ENCODE data around the gene CASP8AP2.
A peak's percentile ranks its signal among the peaks of the same experiment; 100 is the strongest.
"Not testable (repeated sequence)": the region's sequence is repeated elsewhere in the genome, so short reads cannot be mapped to it uniquely, and the experiment has no call there.

CASP8AP2 gene

DNA sequence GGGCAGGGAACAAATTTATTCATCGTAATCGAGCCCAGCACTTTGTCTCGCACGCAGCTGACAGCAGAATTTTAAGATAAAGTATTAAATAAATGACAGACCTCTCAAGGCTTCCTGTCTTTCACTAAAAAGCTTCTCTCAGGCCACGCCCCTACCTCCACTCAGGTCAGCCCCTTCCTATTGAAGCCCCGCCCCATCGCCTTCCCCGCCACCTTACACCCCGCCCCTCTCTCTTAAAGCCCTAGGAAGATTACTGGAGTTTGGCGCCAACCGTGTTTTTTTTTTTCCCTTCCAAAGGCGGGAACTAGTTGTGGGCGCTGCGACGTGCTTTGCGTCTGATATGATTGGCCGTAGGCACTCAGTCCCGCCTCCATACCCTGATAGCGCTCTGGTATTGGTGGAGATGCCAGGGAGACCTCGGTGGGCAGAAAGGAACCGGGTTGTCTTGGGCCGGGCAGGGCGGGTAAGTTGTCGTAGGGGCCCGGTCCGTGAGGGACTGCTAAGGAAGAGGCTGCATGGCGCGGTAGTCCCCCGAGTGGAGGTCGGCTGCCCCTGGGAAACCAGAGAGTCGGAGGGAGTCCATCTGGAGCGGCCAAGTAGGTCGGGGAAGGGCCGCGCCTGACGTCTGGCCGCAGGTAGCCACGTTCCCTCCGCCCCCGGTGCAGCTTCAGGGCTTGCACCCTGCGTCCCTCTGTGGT, at the start of gene CASP8AP2:
Gene CASP8AP2, plus strand, starts transcription at position 409 of the 698 bp plus-strand sequence.
- DNase-seq: peak; percentile 97

DNA sequence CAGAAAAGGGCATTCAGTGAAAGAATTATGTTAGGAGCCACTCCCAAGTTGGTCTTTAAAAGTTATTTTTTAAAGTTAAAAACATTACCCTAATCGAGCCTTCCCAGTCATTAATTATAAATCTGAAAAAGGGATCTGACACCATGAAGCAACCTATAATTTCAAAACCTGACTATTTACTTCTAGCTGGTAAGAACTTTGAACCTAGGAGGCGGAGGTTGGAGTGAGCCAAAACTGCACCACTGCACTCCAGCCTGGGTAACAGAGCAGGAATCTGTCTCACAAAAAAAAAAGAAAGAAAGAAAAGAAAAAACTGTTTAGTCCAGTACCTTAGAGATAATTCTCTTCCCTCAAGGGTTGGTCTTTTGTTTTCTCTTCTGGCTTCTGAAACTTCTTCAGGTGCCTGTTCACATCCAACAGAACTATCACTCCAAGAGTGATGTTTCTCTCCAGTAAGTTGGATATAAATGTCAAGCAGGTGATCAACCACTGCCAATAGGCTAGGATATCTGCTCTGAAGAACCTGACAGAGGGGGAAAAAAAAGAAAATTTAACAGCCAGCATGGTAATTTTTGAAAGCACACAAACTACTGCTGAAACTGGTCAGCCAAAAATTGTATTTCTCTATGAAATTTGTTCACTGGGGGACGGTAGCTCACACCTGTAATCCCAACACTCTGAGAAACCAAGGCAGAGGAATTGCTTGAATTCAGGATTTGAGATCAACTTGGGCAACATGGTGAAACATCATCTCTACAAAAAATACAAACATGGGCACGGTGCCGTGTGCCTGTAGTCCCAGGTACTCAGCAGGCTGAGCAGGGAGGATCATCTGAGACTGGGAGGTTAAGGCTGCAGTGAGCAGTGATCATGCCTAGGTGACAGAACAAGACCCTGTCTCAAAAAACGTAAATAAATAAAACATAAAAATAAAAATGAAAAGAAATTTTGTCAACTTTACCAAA, 48.3 kb upstream of the CASP8AP2 start:
- no peak for DNase-seq

DNA sequence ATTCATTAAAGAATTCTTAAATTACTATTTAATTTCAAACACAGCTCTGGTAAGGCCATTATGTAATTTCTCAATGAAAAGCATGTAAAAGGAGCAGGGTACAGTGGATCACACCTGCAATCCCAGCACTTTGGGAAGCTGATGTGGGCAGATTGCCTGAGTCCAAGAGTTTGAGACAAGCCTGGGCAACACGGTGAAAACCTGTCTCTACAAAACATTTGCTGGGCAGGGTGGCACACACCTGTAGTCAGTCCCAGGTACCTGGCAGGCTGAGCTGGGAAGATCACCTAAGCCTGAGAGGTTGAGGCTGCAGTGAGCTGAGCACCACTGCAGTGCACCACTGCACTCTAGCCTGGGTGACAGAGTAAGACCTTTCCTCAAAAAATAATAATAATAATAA, 47.5 kb upstream of the CASP8AP2 start:
- DNase-seq: no peak

DNA sequence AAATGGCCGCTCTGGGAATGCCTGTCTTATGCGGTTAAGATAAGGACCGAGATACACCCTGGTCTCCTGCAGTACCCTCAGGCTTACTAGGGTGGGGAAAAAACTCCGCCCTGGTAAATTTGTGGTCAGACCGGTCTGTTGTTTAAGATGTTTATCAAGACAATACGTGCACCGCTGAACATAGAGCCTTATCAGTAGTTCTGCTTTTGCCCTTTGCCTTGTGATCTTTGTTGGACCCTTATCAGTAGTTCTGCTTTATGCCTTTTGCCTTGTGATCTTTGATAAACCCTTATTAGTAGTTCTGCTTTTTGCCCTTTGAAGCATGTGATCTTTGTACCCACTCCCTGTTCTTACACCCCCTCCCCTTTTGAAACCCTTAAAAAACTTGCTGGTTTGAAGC, 46.4 kb upstream of the CASP8AP2 start:
- DNase-seq: not testable (repeated sequence)

DNA sequence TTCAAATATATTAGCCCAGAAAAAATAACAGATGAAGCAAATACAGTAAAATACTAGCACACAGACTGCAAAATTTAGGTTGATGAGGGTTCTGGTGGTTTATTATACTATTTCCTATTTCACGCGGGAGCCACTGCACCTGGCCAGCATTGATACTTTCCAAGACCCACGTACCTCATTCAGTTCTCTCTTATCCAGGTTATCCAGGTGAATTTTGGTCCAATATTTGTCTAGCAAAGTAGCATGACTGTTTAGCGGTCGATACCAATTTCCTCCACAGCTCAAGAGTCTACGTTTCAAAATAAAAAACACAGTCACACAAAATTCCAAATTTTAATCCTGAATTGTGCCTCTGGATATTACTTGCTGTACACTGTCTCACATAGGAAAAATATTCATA, 44.8 kb upstream of the CASP8AP2 start:
- DNase-seq: no peak

DNA sequence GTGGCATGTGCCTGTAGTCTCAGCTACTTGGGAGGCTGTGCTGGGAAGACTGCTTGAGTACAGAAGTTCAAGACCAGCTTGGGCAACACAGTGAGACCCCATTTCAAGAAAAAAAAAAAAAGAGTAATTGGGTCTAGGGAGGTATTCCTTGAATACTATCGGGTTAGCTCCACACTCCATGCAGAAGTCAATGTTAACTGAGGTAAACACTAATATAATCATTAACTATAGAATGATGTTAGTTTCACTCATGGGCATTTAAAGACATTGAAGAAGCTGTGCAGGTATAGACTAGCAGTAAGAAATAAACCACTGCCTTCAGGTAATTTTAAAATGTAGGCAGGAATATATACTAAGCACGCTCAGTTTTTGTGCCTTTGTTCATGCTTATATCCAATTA, 42.7 kb upstream of the CASP8AP2 start:
- no peak for DNase-seq

DNA sequence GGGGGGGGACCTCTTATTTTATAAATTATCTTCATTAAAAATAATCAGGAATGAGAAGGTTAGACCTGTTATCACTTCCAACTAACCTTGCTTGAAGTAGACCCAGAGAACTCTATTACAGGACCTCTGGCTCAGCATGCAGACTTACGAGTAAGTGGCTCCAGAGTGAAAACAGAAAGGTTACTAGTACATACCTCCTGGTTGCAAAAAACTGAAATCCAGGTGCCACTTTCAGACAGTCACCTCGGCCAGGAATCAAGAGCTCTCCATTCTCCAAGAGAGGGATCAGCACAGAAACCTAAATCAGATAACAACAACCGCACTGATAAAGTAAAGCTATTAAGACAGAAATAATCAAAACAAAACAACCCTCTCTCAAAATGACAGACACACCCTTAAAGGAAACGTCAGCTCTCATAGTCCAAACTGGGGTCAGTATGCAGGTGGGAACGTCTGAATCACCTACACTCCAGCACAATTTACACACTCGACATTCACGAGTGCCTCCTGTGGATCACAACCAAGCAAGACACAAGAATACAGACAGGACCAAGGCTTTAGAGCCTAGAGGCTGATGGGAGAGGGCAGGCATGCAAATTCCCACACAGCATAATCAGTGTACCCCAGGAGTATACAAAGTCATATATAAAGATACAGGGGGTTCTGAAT, 41.9 kb upstream of the CASP8AP2 start:
- DNase-seq: no peak

DNA sequence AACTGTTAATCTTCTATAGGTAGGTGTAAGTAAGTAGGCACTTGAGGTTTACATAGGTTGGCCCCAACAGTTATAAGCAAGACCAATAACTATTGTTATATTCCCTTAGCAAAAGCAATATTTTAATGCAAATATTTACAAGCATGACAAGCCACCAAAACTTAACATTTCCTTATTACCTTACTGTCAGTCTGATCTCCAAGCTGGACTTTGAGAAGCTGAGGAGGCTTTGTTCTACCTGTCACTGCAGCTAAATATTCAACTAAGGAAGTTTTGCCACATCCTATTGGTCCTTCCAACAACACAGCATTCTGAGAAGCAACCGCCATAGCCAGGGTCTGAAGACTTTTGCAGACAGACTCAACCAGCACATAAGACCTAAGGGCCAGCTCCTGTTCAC, 39.7 kb upstream of the CASP8AP2 start:
- no peak for DNase-seq

DNA sequence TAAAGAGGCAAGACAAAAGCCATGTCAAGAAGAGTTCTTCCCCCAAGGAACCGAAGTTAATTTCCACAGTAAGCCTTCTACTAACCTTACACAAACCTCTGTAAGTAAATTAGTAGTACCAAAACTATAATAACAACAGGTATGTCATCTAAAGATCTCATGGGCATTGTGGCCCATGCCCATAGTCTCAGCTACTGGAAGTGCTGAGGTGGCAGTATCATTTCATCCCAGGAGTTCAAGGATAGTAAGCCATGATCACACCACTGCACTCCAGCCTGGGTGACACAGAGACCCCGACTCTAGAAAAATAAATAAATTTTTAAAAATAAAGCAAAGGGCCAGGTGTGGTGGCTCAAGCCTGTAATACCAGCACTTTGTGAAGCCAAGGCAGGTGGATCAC, 39.3 kb upstream of the CASP8AP2 start:
- DNase-seq: no peak

DNA sequence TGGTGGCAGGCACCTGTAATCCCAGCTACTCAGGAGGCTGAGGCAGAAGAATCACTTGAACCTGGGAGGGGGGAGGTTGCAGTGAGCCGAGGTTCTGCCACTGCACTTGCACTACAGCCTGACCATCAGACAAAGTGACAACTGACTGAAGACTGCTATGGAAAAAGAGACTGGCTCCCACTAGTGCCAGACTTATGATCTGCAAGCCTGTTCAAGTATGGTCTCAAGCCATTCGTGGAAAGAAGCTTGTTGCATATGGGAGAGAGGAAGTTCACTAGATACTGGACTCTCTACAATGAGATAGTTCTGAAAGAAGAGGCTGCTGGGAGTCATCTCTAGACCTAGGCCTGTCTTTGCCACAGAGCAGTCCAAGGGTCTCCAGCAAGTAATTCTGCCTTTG, 36.8 kb upstream of the CASP8AP2 start:
- DNase-seq: no peak

DNA sequence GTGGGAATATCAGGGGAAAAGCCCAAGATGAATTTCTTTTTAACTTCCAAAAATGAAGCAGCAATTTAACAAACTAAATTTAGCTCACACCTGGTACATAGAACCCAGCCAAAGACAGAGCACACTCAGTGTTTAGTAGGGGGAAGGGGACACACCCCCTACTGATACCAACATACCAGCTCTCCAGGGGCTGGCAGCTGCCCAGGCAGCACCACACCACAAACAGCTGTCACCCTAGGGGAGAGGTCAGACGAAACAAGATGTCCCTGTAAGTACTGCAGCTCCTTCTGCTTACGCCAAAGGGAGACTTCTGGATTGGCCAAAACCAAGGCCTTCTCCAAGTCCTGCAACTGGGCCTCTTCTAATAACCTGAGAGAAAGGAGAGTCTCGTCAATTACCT, 36.1 kb upstream of the CASP8AP2 start:
- DNase-seq: no peak

DNA sequence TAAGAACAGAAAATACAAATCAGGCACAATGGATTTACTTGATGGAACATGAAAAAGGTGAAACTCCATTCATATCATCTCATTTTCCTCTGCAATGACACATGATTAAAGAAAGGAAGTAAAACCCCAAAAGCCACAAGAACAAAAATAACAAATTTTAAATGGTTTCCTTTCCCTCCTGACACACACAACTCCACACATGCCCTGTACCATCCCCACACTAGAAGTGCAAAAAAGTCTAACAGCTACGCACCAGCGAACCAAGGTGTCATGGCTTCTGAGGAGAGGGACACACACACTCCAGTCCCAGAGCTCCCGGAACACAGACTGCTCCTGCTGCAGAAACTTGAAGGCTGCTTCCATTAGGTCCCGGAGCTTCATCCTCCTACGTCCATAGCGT, 35.4 kb upstream of the CASP8AP2 start:
- DNase-seq: peak; percentile 22

DNA sequence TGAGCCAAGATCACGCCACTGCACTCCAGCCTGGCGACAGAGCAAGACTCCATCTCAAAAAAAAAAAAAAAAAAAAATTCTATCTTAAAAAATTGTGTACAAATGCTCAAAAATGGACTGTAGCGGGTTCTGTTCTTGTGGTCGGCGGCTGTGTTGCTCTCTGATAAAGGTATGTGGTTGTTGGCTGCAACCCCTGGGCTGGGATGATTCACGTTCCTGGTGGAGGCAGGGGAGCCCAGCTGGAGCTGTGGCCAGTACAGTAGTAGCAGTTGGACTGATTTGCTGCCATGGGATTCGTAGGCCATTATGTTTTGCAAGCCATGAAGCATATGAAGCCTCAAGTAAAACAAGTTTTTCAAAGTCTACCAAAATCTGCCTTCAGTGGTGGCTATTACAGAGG, 32.4 kb upstream of the CASP8AP2 start:
- DNase-seq: no peak

DNA sequence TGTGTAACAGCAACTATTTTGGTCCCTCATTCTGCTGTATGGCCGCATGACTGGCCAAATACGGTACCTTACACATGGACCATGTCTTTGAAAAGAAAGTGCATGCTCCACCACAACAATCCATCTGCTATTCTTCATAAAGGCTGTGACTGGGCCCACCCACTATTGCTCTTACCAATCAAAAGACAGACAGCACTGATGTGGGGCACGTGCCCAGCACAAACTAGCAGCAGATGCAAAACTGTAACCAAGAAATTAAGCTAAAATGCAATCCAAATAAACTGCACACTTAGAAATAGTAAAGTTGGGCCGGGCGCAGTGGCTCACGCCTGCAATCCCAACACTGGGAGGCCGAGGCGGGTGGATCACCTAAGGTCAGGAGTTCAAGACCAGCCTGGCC, 30.6 kb upstream of the CASP8AP2 start:
- no peak for DNase-seq

DNA sequence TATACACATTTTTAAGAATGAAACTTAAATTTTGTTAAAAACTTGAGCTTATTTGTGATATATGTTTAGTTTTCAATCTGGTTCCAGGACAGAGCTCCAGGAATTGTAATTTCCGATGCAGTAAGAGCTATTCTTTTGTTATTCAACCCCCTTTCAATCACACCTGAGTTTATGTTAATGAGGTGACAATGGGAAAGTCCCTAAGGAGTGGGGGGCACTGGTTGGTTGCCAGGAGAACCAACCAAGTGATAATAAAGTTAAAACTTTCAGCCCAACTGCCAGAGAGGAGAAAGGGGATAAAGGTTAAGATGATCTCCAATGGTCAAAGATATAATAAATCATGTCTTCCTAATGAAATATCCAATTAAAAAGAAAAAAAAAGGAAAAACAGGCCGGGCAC, 29.9 kb upstream of the CASP8AP2 start:
- no peak for DNase-seq

DNA sequence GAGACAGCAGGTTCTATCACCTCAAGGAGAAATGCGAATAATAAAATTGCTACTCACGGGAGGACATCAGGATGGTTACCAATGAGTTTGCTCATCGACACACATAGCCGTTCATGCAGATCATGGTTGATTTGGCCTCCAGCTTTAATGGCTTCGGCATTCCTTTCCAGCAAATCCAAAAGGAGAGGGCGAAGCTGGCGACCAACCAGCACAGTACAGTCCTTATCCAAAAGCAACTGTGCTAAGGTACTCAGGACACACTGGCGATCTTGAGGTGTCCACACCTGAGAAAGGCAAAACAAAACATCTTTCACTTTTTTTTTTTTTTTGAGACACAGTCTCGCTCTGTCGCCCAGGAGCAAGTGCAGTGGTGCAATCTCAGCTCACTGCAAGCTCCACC, 26.4 kb upstream of the CASP8AP2 start:
- no peak for DNase-seq

DNA sequence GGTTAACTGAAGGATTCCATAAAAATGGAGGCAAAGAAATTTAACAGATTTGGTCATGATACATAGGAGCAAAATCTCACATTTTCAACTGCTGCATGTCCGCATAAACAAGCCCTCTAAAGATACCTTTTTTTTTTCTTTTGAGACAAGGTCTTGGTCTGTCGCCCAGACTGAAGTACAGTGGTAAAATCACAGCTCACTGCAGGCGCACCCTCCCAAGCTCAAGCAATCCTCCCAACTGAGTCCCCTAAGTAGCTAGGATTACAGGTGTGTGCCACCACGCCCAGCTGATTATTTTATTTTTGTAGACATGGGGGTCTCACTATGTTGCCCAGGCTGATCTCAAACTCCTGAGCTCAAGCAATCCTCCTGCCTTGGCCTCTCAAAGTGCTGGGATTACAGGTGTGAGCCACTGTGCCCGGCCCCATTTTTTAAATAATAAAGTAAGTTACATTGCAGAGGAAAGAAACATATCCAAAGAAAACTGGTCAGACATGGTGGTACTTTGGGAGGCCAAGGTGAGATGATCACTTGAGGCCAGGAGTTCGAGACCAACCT, 23.8 kb upstream of the CASP8AP2 start:
- DNase-seq: no peak

DNA sequence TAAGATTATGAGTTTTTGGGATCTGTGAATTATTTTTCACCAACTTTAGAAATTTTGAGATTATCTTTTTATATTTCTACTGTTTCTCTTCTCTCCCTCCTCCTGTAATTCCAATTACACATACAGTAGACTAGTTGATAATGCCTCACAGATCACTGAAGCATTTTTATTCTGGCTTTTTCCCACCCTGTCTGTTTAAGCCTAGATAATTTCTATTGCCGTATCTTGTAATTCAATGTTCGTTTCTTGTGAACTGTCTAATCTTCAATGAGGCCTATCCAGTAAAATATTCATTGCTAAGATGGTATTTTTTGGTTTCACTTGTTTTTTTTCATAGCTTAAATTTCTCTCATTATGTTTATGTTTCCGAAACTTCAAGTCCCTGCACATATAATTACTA, 22.1 kb upstream of the CASP8AP2 start:
- DNase-seq: no peak

DNA sequence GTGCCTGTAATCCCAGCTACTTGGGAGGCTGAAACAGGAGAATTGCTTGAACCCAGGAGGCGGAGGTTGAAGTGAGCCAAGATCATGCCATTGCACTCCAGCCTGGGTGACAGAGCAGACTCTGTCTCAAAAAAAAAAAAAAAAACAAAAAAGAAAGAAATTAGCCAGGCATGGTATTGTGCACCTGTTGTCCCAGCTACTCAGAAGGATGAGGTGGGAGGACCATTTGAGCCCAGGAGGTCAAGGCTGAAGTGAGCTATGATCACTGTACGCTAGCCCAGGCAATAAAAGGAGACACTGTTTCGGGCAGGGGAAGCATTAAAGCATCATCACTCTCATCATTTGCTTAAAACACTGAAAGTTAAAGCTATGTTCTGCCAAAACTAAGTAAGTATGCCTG, 16.3 kb upstream of the CASP8AP2 start:
- not testable (repeated sequence) for DNase-seq

DNA sequence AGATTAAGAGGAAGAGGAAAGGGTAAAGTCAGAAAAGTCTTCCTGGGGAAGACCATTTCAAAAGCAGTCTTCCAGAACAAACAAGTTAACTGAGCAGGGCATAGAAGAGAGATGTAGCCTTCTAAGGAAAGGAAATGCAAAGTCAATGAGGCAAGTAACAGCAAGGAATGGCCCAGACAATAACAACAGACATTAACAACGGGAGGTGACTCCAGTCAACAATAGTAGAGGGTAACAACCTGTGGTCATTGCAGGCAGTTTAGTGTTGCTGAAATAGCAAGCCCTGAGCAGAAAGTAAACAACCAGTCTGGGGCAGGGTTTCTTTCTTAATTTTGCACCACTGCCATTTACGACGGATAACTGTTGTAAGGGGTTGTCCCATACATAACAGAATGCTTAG, 12.2 kb upstream of the CASP8AP2 start:
- no peak for DNase-seq

DNA sequence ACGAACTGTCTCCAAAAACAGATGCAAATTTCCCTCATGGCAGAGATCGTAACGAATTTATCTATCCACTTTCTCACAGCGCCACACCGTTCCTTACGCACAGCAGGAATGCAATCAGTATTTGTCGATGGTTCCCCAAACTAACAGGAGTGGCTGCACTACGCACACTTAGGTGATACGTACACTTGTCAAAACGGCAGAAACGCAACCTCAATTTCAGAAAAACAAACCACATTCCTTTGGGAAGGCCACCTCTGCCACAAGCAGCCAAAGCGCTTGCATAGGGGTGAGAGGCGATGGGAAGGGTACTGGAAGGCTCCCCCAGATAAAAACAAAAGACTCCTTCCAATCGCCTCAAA, 10.7 kb upstream of the CASP8AP2 start:
- DNase-seq: peak; percentile 13

DNA sequence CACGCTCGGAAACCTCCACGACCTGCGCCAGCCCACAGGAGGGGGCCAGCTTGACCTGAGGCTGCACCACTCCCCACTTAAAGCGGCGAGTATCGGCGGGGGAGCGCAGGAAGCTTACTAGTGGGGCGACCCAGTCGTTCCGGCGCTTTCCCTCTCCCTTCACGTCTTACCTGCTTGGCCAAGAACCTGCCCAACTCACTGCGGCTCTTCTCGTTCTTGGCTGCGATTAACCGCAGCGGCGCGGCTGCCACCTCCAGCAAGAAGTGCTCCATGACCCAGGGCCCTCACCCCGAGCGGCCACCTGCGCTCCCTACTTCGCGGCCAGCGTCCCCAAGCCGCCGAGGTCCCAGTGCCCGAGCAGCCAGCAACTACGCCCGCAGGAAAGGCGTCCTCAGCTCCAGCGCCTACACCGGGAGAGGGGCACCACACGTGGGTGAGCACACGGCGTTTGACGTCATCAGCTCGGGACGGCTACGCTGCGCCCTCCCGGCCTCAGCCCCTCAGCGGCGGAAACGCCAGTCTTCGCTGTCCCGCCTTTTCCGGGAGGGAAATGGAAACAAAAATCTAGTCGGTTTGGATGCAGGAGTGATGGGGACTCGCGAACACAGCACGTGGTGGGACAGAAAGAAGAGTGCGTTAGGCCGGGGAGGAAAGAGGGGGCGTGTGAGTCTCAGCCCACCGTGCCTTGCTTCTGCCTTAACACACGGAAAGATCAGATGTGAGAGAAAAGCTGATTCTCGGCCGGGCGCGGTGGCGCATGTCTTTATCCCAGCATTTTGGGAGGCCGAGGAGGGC, 10.1 kb upstream of the CASP8AP2 start, which contains the start of gene MDN1:
Gene MDN1, minus strand, starts transcription at position 459 of the 795 bp plus-strand sequence. Its CDS starts 187 bp downstream, at position 272.
- peak; percentile 90 for DNase-seq
